Measurements from ENCODE around the gene AK3. TPM values are rescaled to one million over a fixed set of nuclear protein-coding genes. Genes with fewer than 3 reads are reported as not detected.

Gene AK3
- total and polyA plus RNA-seq, 10 of the 15 experiments (the other 5 are each of a cell fraction or from before 2014, with no cell fraction given), result 14.2 to 86.6 (median 43.9) TPM

DNA sequence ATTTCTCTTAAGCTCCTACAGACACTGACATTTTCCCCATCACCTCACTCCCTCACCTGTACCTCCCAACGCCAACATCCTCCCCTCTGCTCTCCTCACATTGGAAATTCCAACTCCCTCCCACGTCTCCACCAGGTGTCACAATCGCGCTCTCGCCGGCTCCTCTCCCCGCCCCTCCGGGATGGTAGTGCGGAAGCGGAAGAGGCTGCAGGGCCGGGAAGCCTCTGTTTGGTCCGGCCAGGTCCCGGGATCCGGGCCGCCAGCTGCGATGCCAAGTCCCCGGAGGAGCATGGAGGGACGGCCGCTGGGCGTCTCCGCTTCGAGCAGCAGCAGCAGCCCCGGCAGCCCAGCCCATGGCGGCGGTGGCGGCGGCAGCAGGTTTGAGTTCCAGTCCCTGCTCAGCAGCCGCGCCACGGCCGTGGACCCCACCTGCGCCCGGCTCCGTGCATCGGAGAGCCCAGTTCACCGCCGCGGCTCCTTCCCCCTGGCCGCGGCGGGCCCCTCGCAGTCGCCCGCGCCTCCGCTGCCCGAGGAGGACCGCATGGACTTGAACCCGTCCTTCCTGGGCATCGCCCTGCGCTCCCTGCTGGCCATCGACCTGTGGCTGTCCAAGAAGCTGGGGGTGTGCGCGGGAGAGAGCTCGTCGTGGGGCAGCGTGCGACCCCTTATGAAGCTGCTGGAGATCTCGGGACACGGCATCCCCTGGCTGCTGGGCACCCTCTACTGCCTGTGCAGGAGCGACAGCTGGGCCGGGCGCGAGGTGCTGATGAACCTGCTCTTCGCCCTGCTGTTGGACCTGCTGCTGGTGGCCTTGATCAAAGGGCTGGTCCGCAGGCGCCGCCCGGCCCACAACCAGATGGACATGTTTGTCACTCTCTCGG, 78.7 kb downstream of the AK3 start, which contains the start of gene PLPP6 (continued):
- TF ChIP-seq, protein P1, sequence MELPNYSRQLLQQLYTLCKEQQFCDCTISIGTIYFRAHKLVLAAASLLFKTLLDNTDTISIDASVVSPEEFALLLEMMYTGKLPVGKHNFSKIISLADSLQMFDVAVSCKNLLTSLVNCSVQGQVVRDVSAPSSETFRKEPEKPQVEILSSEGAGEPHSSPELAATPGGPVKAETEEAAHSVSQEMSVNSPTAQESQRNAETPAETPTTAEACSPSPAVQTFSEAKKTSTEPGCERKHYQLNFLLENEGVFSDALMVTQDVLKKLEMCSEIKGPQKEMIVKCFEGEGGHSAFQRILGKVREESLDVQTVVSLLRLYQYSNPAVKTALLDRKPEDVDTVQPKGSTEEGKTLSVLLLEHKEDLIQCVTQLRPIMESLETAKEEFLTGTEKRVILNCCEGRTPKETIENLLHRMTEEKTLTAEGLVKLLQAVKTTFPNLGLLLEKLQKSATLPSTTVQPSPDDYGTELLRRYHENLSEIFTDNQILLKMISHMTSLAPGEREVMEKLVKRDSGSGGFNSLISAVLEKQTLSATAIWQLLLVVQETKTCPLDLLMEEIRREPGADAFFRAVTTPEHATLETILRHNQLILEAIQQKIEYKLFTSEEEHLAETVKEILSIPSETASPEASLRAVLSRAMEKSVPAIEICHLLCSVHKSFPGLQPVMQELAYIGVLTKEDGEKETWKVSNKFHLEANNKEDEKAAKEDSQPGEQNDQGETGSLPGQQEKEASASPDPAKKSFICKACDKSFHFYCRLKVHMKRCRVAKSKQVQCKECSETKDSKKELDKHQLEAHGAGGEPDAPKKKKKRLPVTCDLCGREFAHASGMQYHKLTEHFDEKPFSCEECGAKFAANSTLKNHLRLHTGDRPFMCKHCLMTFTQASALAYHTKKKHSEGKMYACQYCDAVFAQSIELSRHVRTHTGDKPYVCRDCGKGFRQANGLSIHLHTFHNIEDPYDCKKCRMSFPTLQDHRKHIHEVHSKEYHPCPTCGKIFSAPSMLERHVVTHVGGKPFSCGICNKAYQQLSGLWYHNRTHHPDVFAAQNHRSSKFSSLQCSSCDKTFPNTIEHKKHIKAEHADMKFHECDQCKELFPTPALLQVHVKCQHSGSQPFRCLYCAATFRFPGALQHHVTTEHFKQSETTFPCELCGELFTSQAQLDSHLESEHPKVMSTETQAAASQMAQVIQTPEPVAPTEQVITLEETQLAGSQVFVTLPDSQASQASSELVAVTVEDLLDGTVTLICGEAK (IDR thresholded peaks at IDR 0.05; ENCODE audit: borderline replicate concordance), result peak; percentile 85
- TF ChIP-seq MEF2A (IDR thresholded peaks at IDR 0.05; ENCODE audit: insufficient read depth, low read depth, low read length), result 0 out of 2 replicates have a peak, but pooled peaks have one; percentile 33
- TF ChIP-seq IRF4 (IDR thresholded peaks at IDR 0.05; ENCODE audit: low read depth, low read length), result 0 out of 2 replicates have a peak, but pooled peaks have one; percentile 17
- peak; percentile 89 for TF ChIP-seq HDGF (IDR thresholded peaks at IDR 0.05)
- TF ChIP-seq, protein P2, sequence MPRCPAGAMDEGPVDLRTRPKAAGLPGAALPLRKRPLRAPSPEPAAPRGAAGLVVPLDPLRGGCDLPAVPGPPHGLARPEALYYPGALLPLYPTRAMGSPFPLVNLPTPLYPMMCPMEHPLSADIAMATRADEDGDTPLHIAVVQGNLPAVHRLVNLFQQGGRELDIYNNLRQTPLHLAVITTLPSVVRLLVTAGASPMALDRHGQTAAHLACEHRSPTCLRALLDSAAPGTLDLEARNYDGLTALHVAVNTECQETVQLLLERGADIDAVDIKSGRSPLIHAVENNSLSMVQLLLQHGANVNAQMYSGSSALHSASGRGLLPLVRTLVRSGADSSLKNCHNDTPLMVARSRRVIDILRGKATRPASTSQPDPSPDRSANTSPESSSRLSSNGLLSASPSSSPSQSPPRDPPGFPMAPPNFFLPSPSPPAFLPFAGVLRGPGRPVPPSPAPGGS (IDR thresholded peaks at IDR 0.05; ENCODE audit: borderline replicate concordance, insufficient read depth, low read depth, low read length, poor library complexity, severe bottlenecking), result no peak
- TF ChIP-seq SMC3 (IDR thresholded peaks at IDR 0.05; ENCODE audit: borderline replicate concordance, low read length), result peak; percentile 55; the same call in 1 of the 2 replicates
- no peak for TF ChIP-seq STAT3 (IDR thresholded peaks at IDR 0.05; ENCODE audit: low read depth, low read length)
- TF ChIP-seq, protein P3, sequence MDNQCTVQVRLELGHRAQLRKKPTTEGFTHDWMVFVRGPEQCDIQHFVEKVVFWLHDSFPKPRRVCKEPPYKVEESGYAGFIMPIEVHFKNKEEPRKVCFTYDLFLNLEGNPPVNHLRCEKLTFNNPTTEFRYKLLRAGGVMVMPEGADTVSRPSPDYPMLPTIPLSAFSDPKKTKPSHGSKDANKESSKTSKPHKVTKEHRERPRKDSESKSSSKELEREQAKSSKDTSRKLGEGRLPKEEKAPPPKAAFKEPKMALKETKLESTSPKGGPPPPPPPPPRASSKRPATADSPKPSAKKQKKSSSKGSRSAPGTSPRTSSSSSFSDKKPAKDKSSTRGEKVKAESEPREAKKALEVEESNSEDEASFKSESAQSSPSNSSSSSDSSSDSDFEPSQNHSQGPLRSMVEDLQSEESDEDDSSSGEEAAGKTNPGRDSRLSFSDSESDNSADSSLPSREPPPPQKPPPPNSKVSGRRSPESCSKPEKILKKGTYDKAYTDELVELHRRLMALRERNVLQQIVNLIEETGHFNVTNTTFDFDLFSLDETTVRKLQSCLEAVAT (IDR thresholded peaks at IDR 0.05), result peak; percentile 51; the same call in 1 of the 2 replicates
- TF ChIP-seq ZZZ3 (IDR thresholded peaks at IDR 0.05; ENCODE audit: control insufficient read depth, insufficient read length, low read depth), result no peak
- TF ChIP-seq EGR1 (IDR thresholded peaks at IDR 0.05; ENCODE audit: borderline replicate concordance in 1 of 2, low read depth in 2 of 2, low read length in 2 of 2), result peak in 1 of 2 experiments; percentile 48; a peak in 2 of 3 replicates
- TF ChIP-seq LARP7 (IDR thresholded peaks at IDR 0.05), result peak; percentile 77
- peak; percentile 47 for TF ChIP-seq RELA (IDR thresholded peaks at IDR 0.05; ENCODE audit: borderline replicate concordance, partially characterized antibody)
- TF ChIP-seq, protein P4, sequence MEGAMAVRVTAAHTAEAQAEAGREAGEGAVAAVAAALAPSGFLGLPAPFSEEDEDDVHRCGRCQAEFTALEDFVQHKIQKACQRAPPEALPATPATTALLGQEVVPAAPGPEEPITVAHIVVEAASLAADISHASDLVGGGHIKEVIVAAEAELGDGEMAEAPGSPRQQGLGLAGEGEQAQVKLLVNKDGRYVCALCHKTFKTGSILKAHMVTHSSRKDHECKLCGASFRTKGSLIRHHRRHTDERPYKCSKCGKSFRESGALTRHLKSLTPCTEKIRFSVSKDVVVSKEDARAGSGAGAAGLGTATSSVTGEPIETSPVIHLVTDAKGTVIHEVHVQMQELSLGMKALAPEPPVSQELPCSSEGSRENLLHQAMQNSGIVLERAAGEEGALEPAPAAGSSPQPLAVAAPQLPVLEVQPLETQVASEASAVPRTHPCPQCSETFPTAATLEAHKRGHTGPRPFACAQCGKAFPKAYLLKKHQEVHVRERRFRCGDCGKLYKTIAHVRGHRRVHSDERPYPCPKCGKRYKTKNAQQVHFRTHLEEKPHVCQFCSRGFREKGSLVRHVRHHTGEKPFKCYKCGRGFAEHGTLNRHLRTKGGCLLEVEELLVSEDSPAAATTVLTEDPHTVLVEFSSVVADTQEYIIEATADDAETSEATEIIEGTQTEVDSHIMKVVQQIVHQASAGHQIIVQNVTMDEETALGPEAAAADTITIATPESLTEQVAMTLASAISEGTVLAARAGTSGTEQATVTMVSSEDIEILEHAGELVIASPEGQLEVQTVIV (IDR thresholded peaks at IDR 0.05; ENCODE audit: borderline replicate concordance, partially characterized antibody), result peak; percentile 75
- TF ChIP-seq STAT1 (conservative IDR thresholded peaks at IDR 0.05), result no peak
- TF ChIP-seq SMAD1 (IDR thresholded peaks at IDR 0.05; ENCODE audit: low read depth, partially characterized antibody), result peak; percentile 34
- TF ChIP-seq SPI1 (IDR thresholded peaks at IDR 0.05; ENCODE audit: borderline replicate concordance, insufficient read depth, low read depth, low read length), result peak; percentile 55; the same call in 1 of the 2 replicates
- no peak for TF ChIP-seq ETV6 (conservative IDR thresholded peaks at IDR 0.05 in 1 of 2, IDR thresholded peaks at IDR 0.05 in 1 of 2; ENCODE audit: borderline replicate concordance in 1 of 2, low read depth in 1 of 2)
- TF ChIP-seq HCFC1 (IDR thresholded peaks at IDR 0.05; ENCODE audit: low read length), result peak; percentile 27; the same call in 1 of the 2 replicates
